Loucy (cell line): ENCODE measurements around the gene DKK3.

ENCODE experiments used
- H2AFZ ChIP-seq: fragments of 200-600 bp; sonication (generic); 2 replicates; pipeline ENCODE4 v1.6.0; 2016; ENCODE audit warnings: antibody characterized with exemption, mild to moderate bottlenecking, low read length, moderate library complexity
- H3F3A ChIP-seq: fragments of 200-600 bp; 2 replicates; pipeline ENCODE4 v1.6.0; 2016; ENCODE audit warnings: antibody characterized with exemption, low read depth, mild to moderate bottlenecking
- H3K27me3 ChIP-seq: fragments of 200-600 bp; sonication (generic); 2 replicates; pipeline ENCODE4 v1.6.1; 2014; ENCODE audit warnings: low read length, mild to moderate bottlenecking; ENCODE audit not compliant: insufficient read depth, poor library complexity, severe bottlenecking
- H3K36me3 ChIP-seq: fragments of 200-600 bp; sonication (generic); 2 replicates; pipeline ENCODE4 v1.6.1; 2016; ENCODE audit warnings: low read length; ENCODE audit not compliant: insufficient read depth
- H3K4me1 ChIP-seq: fragments of 200-600 bp; sonication (generic); 2 replicates; pipeline ENCODE4 v1.5.1; 2014; ENCODE audit warnings: low read length, mild to moderate bottlenecking; ENCODE audit not compliant: insufficient read depth, poor library complexity, severe bottlenecking
- H3K4me2 ChIP-seq: fragments of 200-600 bp; sonication (generic); 2 replicates; pipeline ENCODE4 v1.6.0; 2014; ENCODE audit warnings: antibody characterized with exemption, low read length, low read depth, mild to moderate bottlenecking; ENCODE audit not compliant: poor library complexity, severe bottlenecking
- H3K4me3 ChIP-seq: fragments of 200-600 bp; sonication (generic); 2 replicates; pipeline ENCODE4 v1.5.1; 2014; ENCODE audit warnings: low read length, mild to moderate bottlenecking, mixed read lengths; ENCODE audit not compliant: poor library complexity, severe bottlenecking
- H3K79me2 ChIP-seq: fragments of 200-600 bp; sonication (generic); 2 replicates; pipeline ENCODE4 v1.6.1; 2014; ENCODE audit warnings: low read length; ENCODE audit not compliant: insufficient read depth
- H3K9ac ChIP-seq: fragments of 200-600 bp; sonication (generic); 2 replicates; pipeline ENCODE4 v1.6.0; 2014; ENCODE audit warnings: mild to moderate bottlenecking, low read depth, low read length, moderate library complexity; ENCODE audit not compliant: poor library complexity, severe bottlenecking
- H3K9me2 ChIP-seq: fragments of 200-600 bp; sonication (generic); replicated peaks from 2 replicates; pipeline ENCODE4 v1.6.1; 2016; ENCODE audit warnings: low read depth, low read length, mixed read lengths
- H3K9me3 ChIP-seq: fragments of 200-600 bp; sonication (generic); 2 replicates; pipeline ENCODE4 v1.6.1; 2014; ENCODE audit warnings: mild to moderate bottlenecking, antibody characterized with exemption, low read length, low read depth; ENCODE audit not compliant: insufficient read depth
- H4K20me1 ChIP-seq: fragments of 200-600 bp; sonication (generic); 2 replicates; pipeline ENCODE4 v1.6.0; 2014; ENCODE audit warnings: antibody characterized with exemption, low read length, mild to moderate bottlenecking; ENCODE audit not compliant: insufficient read depth, poor library complexity, severe bottlenecking
- EZH2phosphoT487 ChIP-seq: fragments of 200-600 bp; IDR thresholded peaks from 2 replicates; pipeline ENCODE4 v1.6.1; 2018; ENCODE audit warnings: antibody characterized with exemption, mild to moderate bottlenecking, moderate library complexity, borderline replicate concordance
- TF ChIP-seq, protein P1 (sequence below): fragments of 200-600 bp; sonication (generic); conservative IDR thresholded peaks from 2 replicates; pipeline ENCODE4 v1.5.1; 2014; ENCODE audit warnings: mild to moderate bottlenecking, antibody characterized with exemption, low read length

The DKK3 gene

DNA sequence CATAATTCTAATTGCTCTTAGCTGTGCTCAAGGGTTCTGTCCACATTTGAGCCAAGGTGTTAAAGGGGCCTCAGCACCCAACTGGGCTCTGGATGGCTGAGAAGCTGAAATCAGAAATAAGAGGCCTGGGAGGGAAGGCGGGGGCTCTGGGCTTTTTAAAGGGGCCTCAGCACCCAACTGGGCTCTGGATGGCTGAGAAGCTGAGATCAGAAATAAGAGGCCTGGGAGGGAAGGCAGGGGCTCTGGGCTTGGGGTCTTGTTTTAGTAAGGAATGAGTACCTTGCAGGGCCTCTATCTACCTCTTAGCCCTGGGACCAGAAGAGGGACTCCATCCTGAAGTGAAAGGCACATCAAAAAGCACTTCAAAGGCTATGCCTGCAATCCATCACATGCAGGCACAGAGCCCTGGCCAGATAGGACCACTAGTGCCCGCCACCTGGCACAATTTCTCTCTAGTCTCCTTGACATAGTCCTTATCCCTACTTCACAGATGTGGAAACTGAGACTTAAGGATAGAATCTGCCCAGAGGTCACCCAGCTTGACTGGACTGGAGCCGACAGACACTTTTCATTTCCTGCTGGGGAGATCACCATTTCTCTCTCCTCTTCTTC, 35.6 kb downstream of the DKK3 start:
- Histone ChIP-seq H3K9ac (no peak overlapping the region), H3K36me3 (no peaks in the 10 kb centered on the region), H3K4me3 (no peak overlapping the region), H3K9me3 (no peaks in the 10 kb centered on the region), H3K79me2 (no peaks in the 10 kb centered on the region), H3K9me2 (no peaks in the 10 kb centered on the region), H4K20me1 (no peaks in the 10 kb centered on the region), H3F3A (no peaks in the 10 kb centered on the region), H3K4me1 (no peaks in the 10 kb centered on the region), H2AFZ (no peak overlapping the region), H3K27me3 (no peaks in the 10 kb centered on the region), H3K4me2 (no peak overlapping the region)
- TF ChIP-seq EZH2phosphoT487, result no peak
- TF ChIP-seq, protein P1, sequence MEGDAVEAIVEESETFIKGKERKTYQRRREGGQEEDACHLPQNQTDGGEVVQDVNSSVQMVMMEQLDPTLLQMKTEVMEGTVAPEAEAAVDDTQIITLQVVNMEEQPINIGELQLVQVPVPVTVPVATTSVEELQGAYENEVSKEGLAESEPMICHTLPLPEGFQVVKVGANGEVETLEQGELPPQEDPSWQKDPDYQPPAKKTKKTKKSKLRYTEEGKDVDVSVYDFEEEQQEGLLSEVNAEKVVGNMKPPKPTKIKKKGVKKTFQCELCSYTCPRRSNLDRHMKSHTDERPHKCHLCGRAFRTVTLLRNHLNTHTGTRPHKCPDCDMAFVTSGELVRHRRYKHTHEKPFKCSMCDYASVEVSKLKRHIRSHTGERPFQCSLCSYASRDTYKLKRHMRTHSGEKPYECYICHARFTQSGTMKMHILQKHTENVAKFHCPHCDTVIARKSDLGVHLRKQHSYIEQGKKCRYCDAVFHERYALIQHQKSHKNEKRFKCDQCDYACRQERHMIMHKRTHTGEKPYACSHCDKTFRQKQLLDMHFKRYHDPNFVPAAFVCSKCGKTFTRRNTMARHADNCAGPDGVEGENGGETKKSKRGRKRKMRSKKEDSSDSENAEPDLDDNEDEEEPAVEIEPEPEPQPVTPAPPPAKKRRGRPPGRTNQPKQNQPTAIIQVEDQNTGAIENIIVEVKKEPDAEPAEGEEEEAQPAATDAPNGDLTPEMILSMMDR, result no peak

DNA sequence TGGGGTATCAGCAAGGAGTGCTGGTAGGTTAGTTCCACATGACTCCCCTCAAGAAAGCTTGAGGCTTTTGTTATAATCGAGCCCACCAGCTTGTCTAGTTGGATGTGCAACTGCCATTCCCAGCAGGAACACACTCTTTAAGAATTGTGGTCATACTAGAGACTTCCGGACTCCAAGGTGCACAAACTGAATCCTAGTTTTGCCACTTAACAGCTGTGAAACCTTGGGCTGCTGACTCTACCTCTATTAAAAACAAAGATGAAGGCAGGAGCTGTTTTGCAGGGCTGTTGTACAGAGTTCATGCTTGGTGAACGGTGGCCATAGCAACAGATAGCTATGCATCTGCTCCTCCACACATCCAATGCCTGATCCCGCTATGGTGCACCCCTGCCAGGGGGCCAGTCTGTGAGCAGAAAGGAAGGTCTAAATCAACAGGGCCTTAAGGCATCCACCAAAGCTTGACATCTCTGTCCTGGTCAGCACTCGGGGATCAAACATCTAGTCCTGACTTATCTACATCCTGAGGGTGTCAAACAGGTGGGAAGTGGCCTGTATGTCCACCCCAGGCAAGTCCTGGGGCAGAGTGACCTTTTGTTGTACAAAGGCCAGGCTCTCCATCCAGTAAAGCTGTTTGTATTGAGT, 36.4 kb downstream of the DKK3 start:
- no peak overlapping the region for H3K4me2 ChIP-seq
- TF ChIP-seq, protein P1, result no peak
- no peak for TF ChIP-seq EZH2phosphoT487

DNA sequence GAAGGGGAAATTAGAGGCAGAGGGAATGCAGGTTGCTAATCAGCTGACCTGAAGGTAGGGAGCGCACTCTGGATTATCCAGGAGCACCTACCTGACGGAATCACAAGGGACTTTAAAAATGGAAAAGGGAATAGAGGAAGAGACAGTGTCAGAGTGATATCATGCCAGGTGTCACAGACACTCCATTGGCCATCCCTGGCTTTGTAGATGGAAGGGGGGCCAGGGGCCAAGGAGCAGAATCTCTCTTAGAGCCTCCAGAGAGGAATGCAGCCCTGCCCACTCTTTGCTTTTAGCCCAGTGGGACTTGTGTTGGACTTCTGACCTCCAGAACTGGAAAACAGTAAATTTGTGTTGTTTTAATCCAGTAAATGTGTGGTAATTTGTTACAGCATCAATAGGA, 37.9 kb downstream of the DKK3 start:
- H3K4me3 ChIP-seq, result no peak overlapping the region
- H3K79me2 ChIP-seq, result no peaks in the 10 kb centered on the region
- no peaks in the 10 kb centered on the region for H4K20me1 ChIP-seq
- H3K27me3 ChIP-seq, result no peaks in the 10 kb centered on the region
- no peaks in the 10 kb centered on the region for H3F3A ChIP-seq
- H3K4me2 ChIP-seq, result no peak overlapping the region
- H3K9me2 ChIP-seq, result no peaks in the 10 kb centered on the region
- H3K4me1 ChIP-seq, result no peaks in the 10 kb centered on the region
- H3K9me3 ChIP-seq, result no peaks in the 10 kb centered on the region
- no peak overlapping the region for H3K9ac ChIP-seq
- no peaks in the 10 kb centered on the region for H3K36me3 ChIP-seq
- TF ChIP-seq, protein P1, result no peak
- no peak for TF ChIP-seq EZH2phosphoT487
- H2AFZ ChIP-seq, result no peak overlapping the region

More for the DNA sequence above, 36.4 kb downstream of the DKK3 start:
- no peaks in the 10 kb centered on the region for H3K27me3 ChIP-seq
- H3K4me1 ChIP-seq, result no peaks in the 10 kb centered on the region
- no peak overlapping the region for H2AFZ ChIP-seq
- no peaks in the 10 kb centered on the region for H3K9me3 ChIP-seq
- no peak overlapping the region for H3K9ac ChIP-seq
- H3K79me2 ChIP-seq, result no peaks in the 10 kb centered on the region
- H3K4me3 ChIP-seq, result no peak overlapping the region
- H3K36me3 ChIP-seq, result no peaks in the 10 kb centered on the region
- no peaks in the 10 kb centered on the region for H3F3A ChIP-seq
- no peaks in the 10 kb centered on the region for H3K9me2 ChIP-seq
- H4K20me1 ChIP-seq, result no peaks in the 10 kb centered on the region
